Endothelial cell (in vitro differentiated cells): Measurements from ENCODE around the gene MAPKAP1. TPM values are rescaled to one million over a fixed set of nuclear protein-coding genes. Genes with fewer than 3 reads are reported as not detected.

ENCODE experiments used
- DNase-seq: peaks from one replicate; pipeline ENCODE4 v3.0.0; 2021; ENCODE audit warnings: low spot score
- H3K27ac Mint-ChIP-seq: one replicate; pipeline ENCODE4 v1.8.0; 2021; ENCODE audit warnings: mixed read lengths, inconsistent platforms; ENCODE audit not compliant: unreplicated experiment
- H3K27me3 Mint-ChIP-seq: one replicate; pipeline ENCODE4 v1.8.0; 2021; ENCODE audit warnings: mild to moderate bottlenecking, moderate library complexity, mixed read lengths, inconsistent platforms; ENCODE audit not compliant: unreplicated experiment
- H3K36me3 Mint-ChIP-seq: one replicate; pipeline ENCODE4 v1.8.0; 2021; ENCODE audit warnings: mild to moderate bottlenecking, low read depth, mixed read lengths, inconsistent platforms; ENCODE audit not compliant: unreplicated experiment
- H3K4me1 Mint-ChIP-seq: one replicate; pipeline ENCODE4 v1.8.0; 2021; ENCODE audit warnings: mild to moderate bottlenecking, mixed read lengths, inconsistent platforms; ENCODE audit not compliant: unreplicated experiment
- H3K4me3 Mint-ChIP-seq: one replicate; pipeline ENCODE4 v1.8.0; 2021; ENCODE audit warnings: mild to moderate bottlenecking, mixed read lengths, inconsistent platforms; ENCODE audit not compliant: unreplicated experiment
- H3K9me3 Mint-ChIP-seq: one replicate; pipeline ENCODE4 v1.8.0; 2021; ENCODE audit warnings: mixed read lengths, inconsistent platforms; ENCODE audit not compliant: unreplicated experiment
- total RNA-seq: library from RNA; stranded (reverse); fragmentation: NEBNext Ultra II Directional; extraction: Animal tissue kit (Norgen Biotek cat#: 25700); gene quantifications from one replicate; pipeline ENCODE4 v1.2.1, GENCODE V29; 2021; ENCODE audit not compliant: unreplicated experiment
- TF ChIP-seq, protein P1 (sequence below): fragments of 200-600 bp; sonication (generic); IDR thresholded peaks from one replicate; pipeline ENCODE4 v1.5.0; 2021; ENCODE audit warnings: antibody characterized with exemption; ENCODE audit not compliant: unreplicated experiment

MAPKAP1 gene
- total RNA-seq, 1 donor from 2014 or later, result 74.6 TPM

DNA sequence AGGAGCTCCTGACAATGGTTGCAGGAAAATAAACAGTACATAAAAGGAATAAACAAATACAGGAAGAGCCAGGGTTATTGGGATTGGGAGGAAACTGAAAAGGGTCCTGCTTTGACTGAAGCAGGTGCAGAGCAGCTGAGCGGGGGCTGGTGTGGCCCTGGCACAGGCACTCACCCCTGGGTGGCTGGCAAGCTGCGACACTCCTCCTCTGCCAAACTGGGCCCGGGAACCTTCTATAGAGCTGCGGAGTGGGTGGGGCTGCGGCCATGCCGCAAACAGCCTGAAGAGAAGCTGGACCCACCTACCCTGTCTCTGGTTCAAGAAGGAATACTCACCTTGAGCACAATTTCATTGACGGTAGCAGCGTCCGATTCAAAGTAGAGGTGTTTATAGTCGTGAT lies 262.8 kb downstream of the MAPKAP1 start:
- Mint-ChIP-seq H3K27ac (peak overlapping the region; percentile 53), H3K27me3 (peaks cover 1% of the 10 kb centered on the region), H3K9me3 (no peaks in the 10 kb centered on the region), H3K4me1 (peaks cover 16% of the 10 kb centered on the region), H3K4me3 (no peak overlapping the region), H3K36me3 (peaks cover 14% of the 10 kb centered on the region)
- TF ChIP-seq, protein P1, sequence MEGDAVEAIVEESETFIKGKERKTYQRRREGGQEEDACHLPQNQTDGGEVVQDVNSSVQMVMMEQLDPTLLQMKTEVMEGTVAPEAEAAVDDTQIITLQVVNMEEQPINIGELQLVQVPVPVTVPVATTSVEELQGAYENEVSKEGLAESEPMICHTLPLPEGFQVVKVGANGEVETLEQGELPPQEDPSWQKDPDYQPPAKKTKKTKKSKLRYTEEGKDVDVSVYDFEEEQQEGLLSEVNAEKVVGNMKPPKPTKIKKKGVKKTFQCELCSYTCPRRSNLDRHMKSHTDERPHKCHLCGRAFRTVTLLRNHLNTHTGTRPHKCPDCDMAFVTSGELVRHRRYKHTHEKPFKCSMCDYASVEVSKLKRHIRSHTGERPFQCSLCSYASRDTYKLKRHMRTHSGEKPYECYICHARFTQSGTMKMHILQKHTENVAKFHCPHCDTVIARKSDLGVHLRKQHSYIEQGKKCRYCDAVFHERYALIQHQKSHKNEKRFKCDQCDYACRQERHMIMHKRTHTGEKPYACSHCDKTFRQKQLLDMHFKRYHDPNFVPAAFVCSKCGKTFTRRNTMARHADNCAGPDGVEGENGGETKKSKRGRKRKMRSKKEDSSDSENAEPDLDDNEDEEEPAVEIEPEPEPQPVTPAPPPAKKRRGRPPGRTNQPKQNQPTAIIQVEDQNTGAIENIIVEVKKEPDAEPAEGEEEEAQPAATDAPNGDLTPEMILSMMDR, result no peak
- no peak for DNase-seq

DNA sequence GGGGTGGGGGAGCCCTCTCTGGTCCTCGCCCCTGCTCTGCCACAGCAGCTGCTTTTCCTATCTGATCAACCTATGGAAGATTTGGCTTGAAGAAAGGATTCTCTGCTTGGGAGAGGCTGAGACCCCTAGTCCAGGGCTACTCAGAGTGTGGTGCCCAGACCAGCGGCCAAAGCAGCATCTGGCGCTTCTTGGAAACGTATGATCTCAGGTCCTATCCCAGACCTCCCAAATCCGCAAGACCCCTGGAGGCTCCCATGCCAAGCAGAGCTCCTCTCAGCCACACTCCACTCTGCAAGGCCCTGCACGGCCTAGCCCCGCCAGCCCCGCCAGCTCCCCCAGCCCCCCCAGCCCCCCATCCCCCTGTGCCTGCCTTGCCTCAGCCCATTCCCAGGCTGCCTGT lies 263.6 kb downstream of the MAPKAP1 start:
- no peaks in the 10 kb centered on the region for H3K9me3 Mint-ChIP-seq
- H3K4me3 Mint-ChIP-seq, result no peak overlapping the region
- no peak for DNase-seq
- H3K27me3 Mint-ChIP-seq, result peaks cover 1% of the 10 kb centered on the region
- H3K4me1 Mint-ChIP-seq, result peaks cover 16% of the 10 kb centered on the region
- no peak overlapping the region for H3K27ac Mint-ChIP-seq
- TF ChIP-seq, protein P1, result no peak
- H3K36me3 Mint-ChIP-seq, result peaks cover 14% of the 10 kb centered on the region

GRCh38 chr9:125442452-125442851 lies 264.6 kb downstream of the MAPKAP1 start:
- Mint-ChIP-seq H3K9me3 (no peaks in the 10 kb centered on the region), H3K27ac (no peak overlapping the region), H3K4me1 (peaks cover 16% of the 10 kb centered on the region), H3K4me3 (no peak overlapping the region), H3K27me3 (peaks cover 1% of the 10 kb centered on the region), H3K36me3 (peaks cover 12% of the 10 kb centered on the region)
- DNase-seq, result no peak
- TF ChIP-seq, protein P1, result no peak

DNA sequence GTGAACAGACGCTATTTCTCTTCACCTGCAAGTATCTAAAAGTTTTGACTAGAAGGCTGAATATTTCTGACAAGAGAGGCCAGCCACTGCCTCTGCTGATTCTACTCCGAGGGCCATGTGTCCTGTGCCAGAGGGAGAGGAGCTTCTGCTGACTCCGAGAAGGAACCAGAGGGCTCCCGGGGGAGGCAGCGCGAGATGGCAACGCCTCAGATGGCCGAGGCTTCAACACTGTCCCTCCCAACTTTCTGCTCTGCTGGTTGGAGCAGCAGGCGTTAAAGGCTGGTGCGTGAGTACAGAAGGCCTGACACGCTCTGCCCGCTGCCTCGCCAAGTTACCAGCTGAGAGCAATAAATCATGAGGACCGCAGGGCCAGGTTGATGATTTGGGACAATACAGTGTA lies 266.6 kb downstream of the MAPKAP1 start:
- TF ChIP-seq, protein P1, result no peak
- H3K4me3 Mint-ChIP-seq, result no peak overlapping the region
- no peaks in the 10 kb centered on the region for H3K9me3 Mint-ChIP-seq
- H3K4me1 Mint-ChIP-seq, result peaks cover 16% of the 10 kb centered on the region
- peaks cover 4% of the 10 kb centered on the region for H3K27me3 Mint-ChIP-seq
- H3K27ac Mint-ChIP-seq, result no peak overlapping the region
- peaks cover 10% of the 10 kb centered on the region for H3K36me3 Mint-ChIP-seq
- no peak for DNase-seq

- no peak overlapping the region for H3K4me3 Mint-ChIP-seq
- H3K27me3 Mint-ChIP-seq, result peaks cover 4% of the 10 kb centered on the region
- H3K4me1 Mint-ChIP-seq, result peaks cover 11% of the 10 kb centered on the region
- H3K36me3 Mint-ChIP-seq, result peaks cover 10% of the 10 kb centered on the region
- no peaks in the 10 kb centered on the region for H3K9me3 Mint-ChIP-seq
- no peak for DNase-seq
- TF ChIP-seq, protein P1, result no peak
- H3K27ac Mint-ChIP-seq, result no peak overlapping the region
Observed at GRCh38 chr9:125439434-125440272, 267.4 kb downstream of the MAPKAP1 start.
